Neural cell (in vitro differentiated cells): ENCODE results near the gene SYDE2. TPM values are rescaled to one million over a fixed set of nuclear protein-coding genes. Genes with fewer than 3 reads are reported as not detected.

Experiments used
- H2AFZ ChIP-seq: fragments of 200-600, 300-800 bp; sonication (generic), shearing (Covaris generic); 2 replicates; pipeline ENCODE4 v1.6.0; 2014; ENCODE audit warnings: low read depth, mild to moderate bottlenecking, antibody characterized with exemption, low read length, moderate library complexity
- H3F3A ChIP-seq: fragments of 200-600 bp; shearing (Covaris generic); 2 replicates; pipeline ENCODE4 v1.6.1; 2016; ENCODE audit warnings: mild to moderate bottlenecking, moderate library complexity, mixed read lengths, antibody characterized with exemption, low read length; ENCODE audit not compliant: insufficient read depth, poor library complexity, severe bottlenecking
- H3K27ac ChIP-seq: fragments of 200-600, 300-800 bp; sonication (generic), shearing (Covaris generic); 2 replicates; pipeline ENCODE4 v1.5.1; 2014; ENCODE audit warnings: mild to moderate bottlenecking, low read length, moderate library complexity
- H3K27me3 ChIP-seq: fragments of 300-800, 200-600 bp; sonication (generic), shearing (Covaris generic); 2 replicates; pipeline ENCODE4 v1.6.0; 2014; ENCODE audit warnings: mild to moderate bottlenecking, low read depth, low read length, moderate library complexity; ENCODE audit not compliant: insufficient read depth
- H3K36me3 ChIP-seq: fragments of 300-800, 200-600 bp; sonication (generic), shearing (Covaris generic); 2 replicates; pipeline ENCODE4 v1.5.1; 2014; ENCODE audit warnings: mild to moderate bottlenecking, antibody characterized with exemption, low read length, moderate library complexity; ENCODE audit not compliant: insufficient read depth
- H3K4me2 ChIP-seq: fragments of 300-800, 200-600 bp; sonication (generic), shearing (Covaris generic); 2 replicates; pipeline ENCODE4 v1.6.0; 2014; ENCODE audit warnings: mild to moderate bottlenecking, low read length
- H3K4me3 ChIP-seq: fragments of 300-800, 200-600 bp; sonication (generic), shearing (Covaris generic); 2 replicates; pipeline ENCODE4 v1.5.1; 2014; ENCODE audit warnings: mild to moderate bottlenecking, low read length, moderate library complexity
- H3K79me2 ChIP-seq: fragments of 200-600 bp; shearing (Covaris generic); replicated peaks from 2 replicates; pipeline ENCODE4 v1.6.0; 2014; ENCODE audit warnings: mild to moderate bottlenecking, low read length, moderate library complexity; ENCODE audit not compliant: insufficient read depth
- H3K9ac ChIP-seq: fragments of 300-800, 200-600 bp; sonication (generic), shearing (Covaris generic); 2 replicates; pipeline ENCODE4 v1.6.1; 2016; ENCODE audit warnings: mild to moderate bottlenecking, low read length, mixed read lengths
- H3K9me2 ChIP-seq: fragments of 200-600 bp; shearing (Covaris generic); 2 replicates; pipeline ENCODE4 v1.6.1; 2016; ENCODE audit warnings: mild to moderate bottlenecking, low read length, mixed read lengths; ENCODE audit not compliant: insufficient read depth
- H3K9me3 ChIP-seq: fragments of 200-600, 300-800 bp; sonication (generic), shearing (Covaris generic); 2 replicates; pipeline ENCODE4 v1.6.1; 2016; ENCODE audit warnings: mild to moderate bottlenecking, mixed run types, low read length, moderate library complexity, mixed read lengths
- H4K20me1 ChIP-seq: fragments of 200-600 bp; shearing (Covaris generic); 2 replicates; pipeline ENCODE4 v1.6.1; 2016; ENCODE audit warnings: mild to moderate bottlenecking, mixed run types; ENCODE audit not compliant: insufficient read depth
- CTCF ChIP-seq: fragments of 450-650 bp; IDR thresholded peaks from 2 replicates; pipeline ENCODE4 v1.5.1; 2014; ENCODE audit warnings: antibody characterized with exemption, mild to moderate bottlenecking, moderate library complexity; ENCODE audit not compliant: poor library complexity, severe bottlenecking
- EP300 ChIP-seq: fragments of 450-650 bp; conservative IDR thresholded peaks from 2 replicates; pipeline ENCODE4 v1.6.1; 2014; ENCODE audit warnings: antibody characterized with exemption, mild to moderate bottlenecking, moderate library complexity; ENCODE audit not compliant: poor library complexity, severe bottlenecking
- EZH2 ChIP-seq: fragments of 200-600, 300-800 bp; shearing (Covaris generic), sonication (generic); IDR thresholded peaks from 2 replicates; pipeline ENCODE4 v1.6.1; 2014; ENCODE audit warnings: antibody characterized with exemption, low read length, borderline replicate concordance, mild to moderate bottlenecking; ENCODE audit not compliant: insufficient read depth, poor library complexity, severe bottlenecking
- MXI1 ChIP-seq: fragments of 450-650 bp; conservative IDR thresholded peaks from 2 replicates; pipeline ENCODE4 v1.6.1; 2014; ENCODE audit warnings: antibody characterized with exemption, mild to moderate bottlenecking; ENCODE audit not compliant: poor library complexity, severe bottlenecking
- POLR2AphosphoS5 ChIP-seq: IDR thresholded peaks from 2 replicates; pipeline ENCODE4 v1.6.1; 2012
- RAD21 ChIP-seq: fragments of 450-650 bp; conservative IDR thresholded peaks from 2 replicates; pipeline ENCODE4 v1.6.1; 2014; ENCODE audit warnings: antibody characterized with exemption, mild to moderate bottlenecking, moderate library complexity
- REST ChIP-seq: IDR thresholded peaks from 2 replicates; pipeline ENCODE4 v1.6.1; 2012; ENCODE audit warnings: borderline replicate concordance
- SMC3 ChIP-seq: fragments of 450-650 bp; conservative IDR thresholded peaks from 2 replicates; pipeline ENCODE4 v1.6.1; 2014; ENCODE audit warnings: antibody characterized with exemption, mild to moderate bottlenecking, moderate library complexity; ENCODE audit not compliant: poor library complexity
- TAF1 ChIP-seq: IDR thresholded peaks from 2 replicates; pipeline ENCODE4 v1.6.1; 2012; ENCODE audit warnings: low read depth
- polyA plus RNA-seq: library from polyadenylated mRNA; depleted of rRNA; stranded (reverse); fragments of >200 nt; gene quantifications from 2 replicates; pipeline ENCODE4 v1.2.3, GENCODE V29; 2014

Gene SYDE2
- polyA plus RNA-seq, 1 donor from 2014 or later: 0.66 TPM

GRCh38 chr1:85122169-85122568 lies 78.6 kb downstream of the SYDE2 start:
- TF ChIP-seq RAD21 (no peak), POLR2AphosphoS5 (no peak), CTCF (no peak), MXI1 (no peak), REST (no peak)
- Histone ChIP-seq H3K4me3 (no peak overlapping the region), H3K9me2 (no peaks in the 10 kb centered on the region), H3K9ac (no peak overlapping the region), H2AFZ (no peak overlapping the region), H3K27ac (no peak overlapping the region), H3K36me3 (no peaks in the 10 kb centered on the region), H3F3A (no peaks in the 10 kb centered on the region), H3K4me2 (no peak overlapping the region), H3K9me3 (no peaks in the 10 kb centered on the region), H3K79me2 (no peaks in the 10 kb centered on the region), H3K27me3 (no peaks in the 10 kb centered on the region), H4K20me1 (no peaks in the 10 kb centered on the region)

GRCh38 chr1:85121744-85122143 lies 79.1 kb downstream of the SYDE2 start:
- Histone ChIP-seq H4K20me1 (no peaks in the 10 kb centered on the region), H3K27me3 (no peaks in the 10 kb centered on the region), H3K4me3 (no peak overlapping the region), H3K4me2 (no peak overlapping the region), H3K36me3 (no peaks in the 10 kb centered on the region), H3K9ac (no peak overlapping the region), H3K9me2 (no peaks in the 10 kb centered on the region), H2AFZ (no peak overlapping the region), H3F3A (no peaks in the 10 kb centered on the region), H3K79me2 (no peaks in the 10 kb centered on the region), H3K27ac (no peak overlapping the region), H3K9me3 (no peaks in the 10 kb centered on the region)
- no peak for TF ChIP-seq MXI1
- no peak for TF ChIP-seq TAF1
- TF ChIP-seq RAD21: no peak
- TF ChIP-seq EZH2: no peak
- TF ChIP-seq CTCF: no peak
- TF ChIP-seq EP300: no peak
- TF ChIP-seq POLR2AphosphoS5: no peak
- no peak for TF ChIP-seq SMC3
